ENCODE results near the gene TBX21.
A peak's percentile ranks its signal among the peaks of the same experiment; 100 is the strongest.

TBX21 gene

GRCh38 chr17:47698749-47699535, 34.1 kb upstream of the TBX21 start:
- peak; percentile 15 for DNase-seq

- DNase-seq = no peak
Measured at GRCh38 chr17:47699536-47699840, 33.5 kb upstream of the TBX21 start.

GRCh38 chr17:47700471-47701449, 32.3 kb upstream of the TBX21 start:
- no peak for DNase-seq

- no peak for DNase-seq
Measured at GRCh38 chr17:47701608-47702007, 31.4 kb upstream of the TBX21 start.

GRCh38 chr17:47702391-47702995, 30.5 kb upstream of the TBX21 start:
- no peak for DNase-seq

- no peak for DNase-seq
Measured at GRCh38 chr17:47703191-47703591, 29.8 kb upstream of the TBX21 start.

GRCh38 chr17:47703671-47704070, 29.4 kb upstream of the TBX21 start:
- DNase-seq = no peak

- DNase-seq = no peak
Measured at GRCh38 chr17:47704116-47704515, 28.9 kb upstream of the TBX21 start.

GRCh38 chr17:47704736-47705135, 28.3 kb upstream of the TBX21 start:
- DNase-seq = no peak

- DNase-seq = no peak
Measured at GRCh38 chr17:47705536-47706530, 27.2 kb upstream of the TBX21 start.

GRCh38 chr17:47707056-47707804, 25.8 kb upstream of the TBX21 start:
- DNase-seq = no peak

- DNase-seq = no peak
Measured at GRCh38 chr17:47707884-47708283, 25.2 kb upstream of the TBX21 start.

- no peak for DNase-seq
Measured at GRCh38 chr17:47708312-47708863, 24.6 kb upstream of the TBX21 start.

- no peak for DNase-seq
Measured at GRCh38 chr17:47708864-47709541, 24.0 kb upstream of the TBX21 start.

GRCh38 chr17:47709594-47709993, 23.4 kb upstream of the TBX21 start:
- no peak for DNase-seq

- no peak for DNase-seq
Measured at GRCh38 chr17:47711366-47712099, 21.5 kb upstream of the TBX21 start.

- no peak for DNase-seq
Measured at GRCh38 chr17:47712330-47713023, 20.6 kb upstream of the TBX21 start.

- DNase-seq = no peak
Measured at GRCh38 chr17:47713980-47714700, 18.9 kb upstream of the TBX21 start.
